ENCODE data around the gene BCAS3. TPM values are rescaled to one million over a fixed set of nuclear protein-coding genes. Genes with fewer than 3 reads are reported as not detected.

BCAS3 gene
- total RNA-seq, 2 experiments from 2014 or later: 6.8 to 7.1 TPM

GRCh38 chr17:61150686-61151299, 473.1 kb downstream of the BCAS3 start:
- H3K27me3 Mint-ChIP-seq: no peaks in the 10 kb centered on the region
- no peak for DNase-seq
- H3K9me3 Mint-ChIP-seq: no peaks in the 10 kb centered on the region
- no peak overlapping the region for H3K4me3 Mint-ChIP-seq
- peaks cover 18% of the 10 kb centered on the region for H3K4me1 Mint-ChIP-seq (ENCODE audit: low read depth)
- no peak overlapping the region for H3K27ac Mint-ChIP-seq
- ChIA-PET POLR2A (no interaction called here), CTCF (no interaction called here)
- intact Hi-C loops (cut with micrococcal nuclease): no loop called here
- H3K36me3 Mint-ChIP-seq: no peaks in the 10 kb centered on the region

GRCh38 chr17:61152898-61153297, 475.2 kb downstream of the BCAS3 start:
- DNase-seq: no peak
- intact Hi-C loops (cut with micrococcal nuclease): no loop called here
- ChIA-PET CTCF (no interaction called here), POLR2A (no interaction called here)
- Mint-ChIP-seq H3K4me3 (no peak overlapping the region), H3K4me1 (ENCODE audit: low read depth) (peaks cover 18% of the 10 kb centered on the region), H3K36me3 (no peaks in the 10 kb centered on the region), H3K27ac (no peak overlapping the region), H3K9me3 (no peaks in the 10 kb centered on the region), H3K27me3 (no peaks in the 10 kb centered on the region)

GRCh38 chr17:61155590-61156237, 478.1 kb downstream of the BCAS3 start:
- ChIA-PET CTCF (no interaction called here), POLR2A (no interaction called here)
- intact Hi-C loops (cut with micrococcal nuclease): loop anchor here (5.0 kb wide), 1 partner anchor 67 kb away; no protein-coding TSS in a partner anchor
- Mint-ChIP-seq H3K4me1 (ENCODE audit: low read depth) (peaks cover 21% of the 10 kb centered on the region), H3K36me3 (no peaks in the 10 kb centered on the region), H3K27me3 (no peaks in the 10 kb centered on the region), H3K9me3 (no peaks in the 10 kb centered on the region), H3K27ac (no peak overlapping the region), H3K4me3 (no peak overlapping the region)
- no peak for DNase-seq

- Mint-ChIP-seq H3K36me3 (no peaks in the 10 kb centered on the region), H3K9me3 (no peaks in the 10 kb centered on the region), H3K4me1 (ENCODE audit: low read depth) (peaks cover 23% of the 10 kb centered on the region), H3K27ac (no peak overlapping the region), H3K27me3 (no peaks in the 10 kb centered on the region), H3K4me3 (no peak overlapping the region)
- DNase-seq: no peak
- CTCF ChIA-PET: no interaction called here
- POLR2A ChIA-PET: no interaction called here
- intact Hi-C loops (cut with micrococcal nuclease): loop anchor here (5.0 kb wide), 1 partner anchor 65 kb away; no protein-coding TSS in a partner anchor
Observed at GRCh38 chr17:61157246-61157886, 479.7 kb downstream of the BCAS3 start.

- Mint-ChIP-seq H3K4me3 (no peak overlapping the region), H3K36me3 (no peaks in the 10 kb centered on the region), H3K27ac (no peak overlapping the region), H3K27me3 (no peaks in the 10 kb centered on the region), H3K4me1 (ENCODE audit: low read depth) (peaks cover 23% of the 10 kb centered on the region), H3K9me3 (no peaks in the 10 kb centered on the region)
- ChIA-PET CTCF (no interaction called here), POLR2A (no interaction called here)
- intact Hi-C loops (cut with micrococcal nuclease): loop anchor here (2.0 to 5.0 kb wide), 2 partner anchors 20 to 64 kb away; no protein-coding TSS in a partner anchor
- no peak for DNase-seq
Observed at GRCh38 chr17:61158376-61158775, 480.7 kb downstream of the BCAS3 start.

- H3K27me3 Mint-ChIP-seq: no peaks in the 10 kb centered on the region
- intact Hi-C loops (cut with micrococcal nuclease): loop anchor here (2.0 to 5.0 kb wide), 2 partner anchors 21 to 63 kb away; no protein-coding TSS in a partner anchor
Observed at GRCh38 chr17:61159221-61159814, 481.7 kb downstream of the BCAS3 start.

GRCh38 chr17:61160204-61160603, 482.6 kb downstream of the BCAS3 start:
- CTCF ChIA-PET: no interaction called here
- Mint-ChIP-seq H3K9me3 (peaks cover 7% of the 10 kb centered on the region), H3K27me3 (no peaks in the 10 kb centered on the region), H3K4me1 (ENCODE audit: low read depth) (peaks cover 23% of the 10 kb centered on the region), H3K36me3 (peaks cover 4% of the 10 kb centered on the region), H3K4me3 (no peak overlapping the region), H3K27ac (no peak overlapping the region)
- POLR2A ChIA-PET: no interaction called here
- no peak for DNase-seq
- intact Hi-C loops (cut with micrococcal nuclease): no loop called here

More at GRCh38 chr17:61159221-61159814, 481.7 kb downstream of the BCAS3 start:
- no peak overlapping the region for H3K27ac Mint-ChIP-seq
- H3K36me3 Mint-ChIP-seq: peaks cover under 1% of the 10 kb centered on the region
- ChIA-PET CTCF (no interaction called here), POLR2A (no interaction called here)
- peaks cover 23% of the 10 kb centered on the region for H3K4me1 Mint-ChIP-seq (ENCODE audit: low read depth)
- DNase-seq: no peak
- H3K4me3 Mint-ChIP-seq: no peak overlapping the region
- peaks cover 2% of the 10 kb centered on the region for H3K9me3 Mint-ChIP-seq

GRCh38 chr17:61160789-61161445, 483.3 kb downstream of the BCAS3 start:
- Mint-ChIP-seq H3K9me3 (peaks cover 7% of the 10 kb centered on the region), H3K36me3 (peaks cover 4% of the 10 kb centered on the region), H3K4me1 (ENCODE audit: low read depth) (peaks cover 23% of the 10 kb centered on the region), H3K27ac (no peak overlapping the region), H3K4me3 (no peak overlapping the region), H3K27me3 (no peaks in the 10 kb centered on the region)
- ChIA-PET POLR2A (no interaction called here), CTCF (no interaction called here)
- DNase-seq: no peak
- intact Hi-C loops (cut with micrococcal nuclease): no loop called here

GRCh38 chr17:61161615-61162134, 484.0 kb downstream of the BCAS3 start:
- no peak for DNase-seq
- H3K27ac Mint-ChIP-seq: no peak overlapping the region
- intact Hi-C loops (cut with micrococcal nuclease): no loop called here
- ChIA-PET POLR2A (no interaction called here), CTCF (no interaction called here)
- H3K4me1 Mint-ChIP-seq (ENCODE audit: low read depth): peaks cover 23% of the 10 kb centered on the region
- peaks cover 4% of the 10 kb centered on the region for H3K36me3 Mint-ChIP-seq
- H3K27me3 Mint-ChIP-seq: no peaks in the 10 kb centered on the region
- peaks cover 7% of the 10 kb centered on the region for H3K9me3 Mint-ChIP-seq
- no peak overlapping the region for H3K4me3 Mint-ChIP-seq

- DNase-seq: no peak
- no peak overlapping the region for H3K4me3 Mint-ChIP-seq
- H3K27ac Mint-ChIP-seq: no peak overlapping the region
- H3K9me3 Mint-ChIP-seq: peaks cover 7% of the 10 kb centered on the region
- H3K4me1 Mint-ChIP-seq (ENCODE audit: low read depth): peaks cover 16% of the 10 kb centered on the region
- intact Hi-C loops (cut with micrococcal nuclease): no loop called here
- POLR2A ChIA-PET: no interaction called here
- CTCF ChIA-PET: no interaction called here
- H3K27me3 Mint-ChIP-seq: no peaks in the 10 kb centered on the region
- peaks cover 4% of the 10 kb centered on the region for H3K36me3 Mint-ChIP-seq
Observed at GRCh38 chr17:61164517-61164916, 486.9 kb downstream of the BCAS3 start.

GRCh38 chr17:61167075-61167474, 489.4 kb downstream of the BCAS3 start:
- H3K4me3 Mint-ChIP-seq: no peak overlapping the region
- intact Hi-C loops (cut with micrococcal nuclease): no loop called here
- H3K9me3 Mint-ChIP-seq: peaks cover 7% of the 10 kb centered on the region
- H3K27me3 Mint-ChIP-seq: no peaks in the 10 kb centered on the region
- peaks cover 11% of the 10 kb centered on the region for H3K36me3 Mint-ChIP-seq
- ChIA-PET CTCF (no interaction called here), POLR2A (no interaction called here)
- H3K27ac Mint-ChIP-seq: no peak overlapping the region
- DNase-seq: no peak
- no peaks in the 10 kb centered on the region for H3K4me1 Mint-ChIP-seq (ENCODE audit: low read depth)

GRCh38 chr17:61168506-61168905, 490.9 kb downstream of the BCAS3 start:
- Mint-ChIP-seq H3K36me3 (peaks cover 11% of the 10 kb centered on the region), H3K4me1 (ENCODE audit: low read depth) (no peaks in the 10 kb centered on the region), H3K9me3 (peaks cover 7% of the 10 kb centered on the region), H3K4me3 (no peak overlapping the region), H3K27me3 (no peaks in the 10 kb centered on the region), H3K27ac (no peak overlapping the region)
- POLR2A ChIA-PET: no interaction called here
- no peak for DNase-seq
- intact Hi-C loops (cut with micrococcal nuclease): no loop called here
- CTCF ChIA-PET: no interaction called here
